ENCODE data around the gene HOXA2. TPM values are rescaled to one million over a fixed set of nuclear protein-coding genes. Genes with fewer than 3 reads are reported as not detected.
A peak's percentile ranks its signal among the peaks of the same experiment; 100 is the strongest.

Gene HOXA2
- total RNA-seq, 1 experiment from 2014 or later: 6.6 TPM

DNA sequence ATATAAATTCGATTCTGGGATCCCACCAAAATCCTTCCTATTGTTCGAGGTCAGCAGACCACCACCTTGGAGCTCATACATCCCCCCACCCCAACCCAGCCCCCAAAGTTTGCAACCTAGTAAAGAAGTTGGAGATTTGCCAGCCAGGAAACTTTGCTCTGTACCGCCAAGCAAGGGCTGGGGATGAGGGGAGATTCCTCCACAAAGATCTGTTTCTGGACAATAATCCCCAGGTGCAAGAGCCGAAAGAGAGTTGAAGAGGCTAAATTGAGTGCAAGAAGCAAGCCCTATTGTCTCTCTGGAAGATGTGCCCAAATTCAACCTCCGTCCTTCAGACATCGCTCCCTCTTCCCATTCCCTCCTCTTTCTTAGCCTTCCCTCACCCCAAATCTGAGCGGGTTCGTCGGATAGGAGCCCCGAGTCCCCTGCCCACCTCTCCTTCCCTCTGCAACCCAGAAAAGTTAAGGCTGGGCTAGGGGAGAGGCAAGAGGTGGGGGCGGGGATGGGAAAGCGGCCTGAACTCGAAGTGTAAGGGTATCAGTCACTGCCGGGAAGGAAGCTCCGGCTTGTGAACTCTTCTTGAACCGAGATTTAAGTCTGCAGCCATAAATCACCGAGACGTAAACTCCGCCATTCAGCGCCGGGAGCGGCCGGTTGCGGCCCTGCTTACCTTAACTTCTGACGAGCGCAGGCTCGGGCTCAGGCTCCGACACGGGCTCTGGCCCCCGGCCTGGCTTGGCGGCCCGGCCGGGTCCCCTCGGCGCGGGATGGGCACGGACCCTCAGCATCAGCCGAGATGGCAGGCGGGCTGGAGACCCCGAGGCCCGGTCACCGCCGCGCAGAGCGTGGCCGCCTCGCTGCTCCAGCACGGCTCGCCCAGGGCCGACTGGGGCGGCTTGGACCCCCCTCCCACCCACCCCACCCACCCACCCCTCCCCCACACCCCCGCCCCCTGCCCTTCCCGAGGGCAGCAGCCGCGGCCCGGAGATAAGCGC, 10.8 kb upstream of the HOXA2 start:
- DNase-seq (ENCODE audit: low spot score): peak; percentile 91

DNA sequence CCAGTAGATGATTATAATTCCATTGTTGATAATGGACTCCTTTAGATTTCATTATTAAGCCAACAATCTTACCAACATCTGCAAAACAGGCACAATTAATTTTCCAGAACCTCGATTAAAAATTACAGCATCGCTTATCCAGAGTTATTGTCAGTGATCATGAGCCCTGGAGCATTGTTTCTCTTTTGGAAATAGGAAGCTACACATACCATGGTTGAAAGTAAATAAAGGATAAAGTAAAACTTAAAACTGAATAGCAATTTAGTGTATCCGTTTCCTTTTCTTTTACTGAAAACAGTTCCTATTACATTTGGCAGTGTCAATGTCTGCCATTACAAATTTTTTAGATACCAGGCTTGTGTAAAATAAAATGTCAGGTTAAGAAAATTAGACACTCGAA, 9.9 kb upstream of the HOXA2 start:
- no peak for DNase-seq (ENCODE audit: low spot score)

DNA sequence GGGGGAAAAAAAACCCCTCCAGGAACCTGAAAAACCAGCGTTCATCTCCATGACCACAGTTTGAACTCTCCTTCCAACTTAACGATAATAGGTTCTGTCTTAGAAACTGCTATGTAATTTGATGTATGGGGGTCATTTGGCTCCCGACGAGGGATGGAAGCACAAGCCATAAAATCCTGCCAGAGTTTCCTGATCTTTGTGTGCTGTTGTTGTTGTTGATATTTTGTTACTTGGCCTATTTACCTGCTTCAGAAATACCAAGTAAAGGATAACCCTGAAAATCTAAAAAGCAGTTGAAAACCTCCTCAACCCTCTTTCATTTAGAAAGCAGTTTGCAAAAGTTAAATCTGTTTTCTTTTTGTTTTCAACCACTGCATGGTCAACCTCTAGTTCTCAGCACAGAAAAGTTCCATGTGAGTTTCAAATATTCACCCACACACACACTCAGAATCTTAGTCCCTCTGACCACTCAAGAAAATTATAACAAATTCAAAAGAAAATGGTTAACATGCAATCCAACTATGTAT, 9.3 kb upstream of the HOXA2 start:
- DNase-seq (ENCODE audit: low spot score): peak; percentile 82

DNA sequence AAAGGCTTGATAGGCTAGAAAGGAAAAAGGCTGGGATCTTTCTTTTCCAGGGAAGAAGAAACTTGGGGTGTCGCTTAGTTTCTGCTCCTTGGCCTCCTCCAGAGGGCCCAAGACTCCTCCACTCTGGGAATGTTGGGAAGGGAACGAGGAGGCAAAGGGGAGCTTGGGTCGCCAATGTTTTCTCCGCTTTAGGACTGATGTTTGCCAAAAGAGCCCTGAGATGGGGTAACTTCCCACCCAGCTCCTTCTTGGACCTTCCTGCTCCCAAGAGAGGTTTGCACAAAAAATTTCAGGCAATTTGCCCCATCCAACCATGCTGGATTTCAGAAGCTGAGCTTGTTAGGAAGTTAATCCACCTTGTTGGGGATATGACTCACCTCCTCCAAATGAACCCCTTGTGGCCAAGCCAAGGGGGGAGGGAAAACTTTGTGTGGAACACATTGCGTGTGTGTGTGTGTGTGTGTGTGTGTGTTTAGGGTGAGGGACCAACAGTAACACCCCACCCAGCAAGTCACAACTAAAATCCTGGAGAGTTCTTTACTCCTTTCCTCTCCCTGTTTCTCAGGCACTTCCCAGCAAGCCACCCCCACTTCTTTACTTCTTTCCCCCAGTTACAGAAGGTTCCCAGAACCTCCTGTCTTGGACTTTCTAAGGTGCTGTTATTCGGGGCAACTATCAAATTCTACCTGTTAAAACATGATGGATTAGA, 8.7 kb upstream of the HOXA2 start:
- peak; percentile 83 for DNase-seq (ENCODE audit: low spot score)

DNA sequence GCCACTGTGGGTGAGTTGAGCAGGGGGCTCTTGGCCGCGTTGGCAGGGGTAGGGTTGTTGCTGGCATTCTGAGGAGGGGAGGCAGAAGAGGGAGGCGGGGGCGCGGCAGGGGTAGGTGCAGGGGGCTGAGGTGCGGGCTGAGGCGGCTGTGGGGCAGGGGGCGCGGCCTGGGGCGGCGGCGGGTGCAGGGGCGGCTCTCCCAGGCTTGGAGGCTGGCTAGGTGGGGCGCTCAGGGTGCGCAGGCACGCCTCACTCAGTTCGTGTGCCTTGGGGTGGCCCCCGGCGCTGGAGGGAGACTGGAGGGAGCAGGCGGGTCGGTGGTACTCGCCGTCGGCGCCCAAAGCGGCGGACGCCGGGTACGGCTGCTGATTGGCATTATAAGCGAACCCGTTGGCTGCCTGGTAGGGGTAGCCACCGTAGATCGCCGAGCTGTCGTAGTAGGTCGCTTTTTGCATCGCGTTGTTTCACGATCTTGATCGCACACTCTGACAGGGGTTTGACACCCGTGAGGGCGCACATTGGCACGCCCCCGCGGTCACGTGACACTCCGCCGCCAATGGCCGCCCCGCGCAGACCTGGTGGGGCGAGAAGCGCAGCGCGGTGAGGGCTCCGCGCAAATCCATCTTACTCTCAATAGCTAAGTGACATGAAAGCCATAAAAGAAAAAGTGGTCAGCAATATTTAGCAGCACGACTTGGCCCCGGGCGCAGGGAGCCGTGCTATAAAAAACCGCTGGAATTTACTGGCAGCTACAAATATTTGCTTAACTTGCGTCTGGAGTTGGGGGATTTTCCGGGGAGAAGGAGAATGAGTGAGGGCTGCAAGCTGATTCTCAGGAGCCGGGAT, 7.9 kb upstream of the HOXA2 start:
- peak; percentile 86 for DNase-seq (ENCODE audit: low spot score)

DNA sequence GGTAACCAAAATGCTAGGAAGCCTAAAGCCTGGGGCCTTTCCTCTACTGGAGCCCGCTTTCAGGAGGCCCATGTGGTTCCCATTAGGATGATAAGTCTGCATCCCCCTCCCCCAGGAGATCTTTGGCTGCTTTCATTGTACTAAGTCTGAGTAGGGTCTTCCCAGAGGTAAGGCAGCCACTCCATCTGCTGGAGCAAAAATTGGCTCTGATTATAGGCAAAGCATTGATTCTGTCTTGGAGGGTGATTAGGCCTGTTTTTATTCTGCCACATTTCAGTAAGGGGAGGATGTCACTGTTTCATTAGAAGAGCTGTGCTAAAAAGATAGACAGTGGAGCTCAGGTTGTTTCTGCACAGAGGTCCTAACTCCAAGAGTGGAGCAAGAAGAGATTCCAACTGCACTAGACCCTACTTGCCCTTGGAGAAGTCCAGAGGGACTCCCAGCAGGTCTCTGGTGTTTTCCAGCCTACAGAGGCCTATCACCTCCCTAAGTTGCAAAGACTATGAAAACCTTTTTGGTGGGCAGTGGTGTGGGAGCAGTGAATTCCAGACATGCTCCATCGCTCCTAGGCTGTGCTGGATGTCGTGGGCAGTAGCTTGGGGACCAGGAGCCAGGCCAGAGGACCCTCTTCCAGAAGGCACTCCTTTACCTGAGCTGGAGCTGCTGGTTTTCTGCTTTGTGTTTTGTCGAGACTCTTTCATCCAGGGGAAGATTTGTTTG, 7.1 kb upstream of the HOXA2 start:
- DNase-seq (ENCODE audit: low spot score): peak; percentile 26

DNA sequence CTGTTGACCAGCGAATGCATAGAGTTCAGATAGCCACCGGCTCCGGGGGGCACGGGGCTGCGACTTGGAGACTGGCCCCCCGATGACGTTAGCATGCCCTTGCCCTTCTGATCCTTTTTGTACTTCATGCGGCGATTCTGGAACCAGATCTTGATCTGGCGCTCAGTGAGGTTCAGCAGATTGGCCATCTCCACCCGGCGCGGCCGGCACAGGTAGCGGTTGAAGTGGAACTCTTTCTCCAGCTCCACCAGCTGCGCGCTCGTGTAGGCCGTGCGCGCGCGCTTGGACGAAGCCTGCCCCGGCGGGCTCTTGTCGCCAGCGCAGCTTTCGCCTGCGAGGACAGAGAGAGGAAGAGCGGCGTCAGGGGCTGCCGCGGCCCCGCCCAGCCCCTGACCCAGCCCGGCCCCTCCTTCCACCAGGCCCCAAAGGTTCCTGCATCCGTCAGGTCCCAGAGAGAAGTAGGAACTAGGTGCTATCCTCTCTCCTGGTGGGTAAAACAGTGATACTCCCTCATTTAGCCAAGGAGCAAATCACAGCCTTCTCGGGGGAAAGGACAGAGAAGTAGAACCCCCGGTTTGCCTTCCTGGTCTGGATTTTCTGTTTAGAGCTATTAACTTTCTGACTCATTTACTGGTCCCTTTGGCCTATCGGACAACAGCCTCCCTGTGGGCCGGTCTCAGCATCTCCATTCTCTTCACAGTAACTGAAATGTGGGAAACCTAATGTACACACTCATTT, 6.1 kb upstream of the HOXA2 start:
- peak; percentile 50 for DNase-seq (ENCODE audit: low spot score)

DNA sequence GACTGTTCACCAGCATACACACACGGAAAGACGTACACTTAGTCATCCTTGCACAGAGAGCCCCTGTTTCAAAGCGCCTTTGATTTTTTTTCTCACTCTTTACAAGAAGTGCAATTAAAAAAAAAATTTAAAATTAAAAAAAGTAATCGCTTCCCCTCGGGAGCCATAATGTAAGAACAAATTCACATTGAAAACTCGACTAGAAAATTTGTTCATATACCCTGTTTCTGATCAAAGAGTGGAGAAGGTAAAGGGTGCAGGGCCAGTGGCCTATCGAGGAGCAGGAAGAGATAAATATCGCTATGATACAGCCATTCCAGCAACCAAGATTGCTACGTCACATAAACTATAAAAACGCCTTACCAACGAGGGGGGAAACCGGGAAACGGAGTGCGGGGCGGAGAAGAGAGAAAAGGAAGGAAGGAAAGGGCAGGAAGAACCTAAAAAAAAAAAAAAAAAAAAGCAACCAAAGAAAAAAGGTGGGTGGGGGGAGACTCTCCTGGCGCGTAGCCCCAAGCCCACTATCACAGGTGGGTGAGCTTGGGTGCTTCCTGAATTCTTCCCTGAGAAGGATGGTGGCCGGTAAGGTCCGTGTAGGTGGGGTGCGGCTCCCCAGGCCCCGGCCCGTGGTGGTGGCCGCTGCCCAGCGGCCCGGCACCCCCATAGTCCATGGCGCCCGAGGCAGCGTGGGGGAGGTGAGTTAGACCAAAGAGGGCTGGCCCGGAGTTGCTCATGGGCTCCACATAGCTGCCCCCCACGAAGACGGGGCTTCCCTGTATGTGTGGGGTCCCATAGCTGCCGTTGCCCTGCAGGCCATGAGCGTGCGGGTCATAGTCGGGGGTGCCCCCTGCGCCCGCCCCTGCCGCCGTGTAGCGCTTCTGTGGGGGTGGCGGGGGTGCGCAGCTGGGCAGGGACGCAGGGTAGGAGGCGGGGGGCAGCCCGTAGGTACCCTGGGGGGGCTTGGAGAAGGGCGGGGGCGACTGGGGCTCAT, 5.2 kb upstream of the HOXA2 start:
- no peak for DNase-seq (ENCODE audit: low spot score)

DNA sequence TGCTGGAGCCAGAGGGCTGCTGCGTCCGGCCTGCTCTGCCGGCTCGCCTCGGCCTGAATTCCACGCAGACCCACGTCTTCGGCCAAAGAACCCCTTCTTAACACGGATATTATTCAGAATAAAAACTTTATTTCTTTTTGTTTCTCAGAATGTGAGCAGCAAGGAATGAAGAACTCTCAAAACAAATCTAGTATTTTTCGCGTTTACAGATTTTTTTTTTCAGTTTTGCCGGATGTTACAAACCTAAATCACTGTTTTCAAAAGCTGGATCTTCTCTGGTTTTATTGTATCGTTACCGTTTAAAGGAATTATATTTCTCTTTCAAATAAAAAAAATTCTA, 4.4 kb upstream of the HOXA2 start:
- peak; percentile 43 for DNase-seq (ENCODE audit: low spot score)

DNA sequence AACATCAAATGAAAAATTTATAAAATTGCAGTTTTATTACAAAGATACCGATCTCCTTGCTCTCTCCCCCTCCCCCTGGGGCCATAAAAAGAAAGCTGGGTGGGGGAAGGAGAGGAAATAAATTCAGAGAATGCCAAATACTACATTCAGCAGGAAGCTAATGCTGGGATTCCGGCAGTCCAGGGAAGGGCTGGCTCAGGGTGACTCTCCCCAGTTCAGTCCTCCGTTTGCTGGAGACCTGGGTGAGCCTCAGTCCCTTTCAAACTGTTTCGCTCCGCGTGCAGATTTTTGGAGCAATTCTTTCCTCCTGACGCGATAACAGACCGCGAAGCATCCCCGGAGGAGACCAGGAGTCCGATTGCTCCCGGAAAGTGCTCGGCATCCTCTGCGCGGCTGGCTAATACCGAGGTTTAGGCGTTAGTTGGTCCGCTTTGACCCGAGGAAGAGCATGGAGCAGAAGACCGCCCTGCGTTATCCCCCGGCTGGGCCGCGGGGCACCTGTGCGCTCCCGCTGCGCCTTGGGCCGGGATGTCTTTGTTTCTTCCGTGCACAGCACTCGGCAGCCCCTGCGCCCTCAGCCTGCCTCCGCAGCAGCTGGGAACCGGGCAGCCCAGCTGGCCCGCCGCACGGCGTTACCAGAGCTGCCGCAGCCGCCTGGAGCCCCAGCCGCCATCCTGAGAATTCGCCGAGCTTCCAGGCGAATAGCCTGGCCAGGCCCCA, 3.9 kb upstream of the HOXA2 start:
- DNase-seq (ENCODE audit: low spot score): peak; percentile 60

DNA sequence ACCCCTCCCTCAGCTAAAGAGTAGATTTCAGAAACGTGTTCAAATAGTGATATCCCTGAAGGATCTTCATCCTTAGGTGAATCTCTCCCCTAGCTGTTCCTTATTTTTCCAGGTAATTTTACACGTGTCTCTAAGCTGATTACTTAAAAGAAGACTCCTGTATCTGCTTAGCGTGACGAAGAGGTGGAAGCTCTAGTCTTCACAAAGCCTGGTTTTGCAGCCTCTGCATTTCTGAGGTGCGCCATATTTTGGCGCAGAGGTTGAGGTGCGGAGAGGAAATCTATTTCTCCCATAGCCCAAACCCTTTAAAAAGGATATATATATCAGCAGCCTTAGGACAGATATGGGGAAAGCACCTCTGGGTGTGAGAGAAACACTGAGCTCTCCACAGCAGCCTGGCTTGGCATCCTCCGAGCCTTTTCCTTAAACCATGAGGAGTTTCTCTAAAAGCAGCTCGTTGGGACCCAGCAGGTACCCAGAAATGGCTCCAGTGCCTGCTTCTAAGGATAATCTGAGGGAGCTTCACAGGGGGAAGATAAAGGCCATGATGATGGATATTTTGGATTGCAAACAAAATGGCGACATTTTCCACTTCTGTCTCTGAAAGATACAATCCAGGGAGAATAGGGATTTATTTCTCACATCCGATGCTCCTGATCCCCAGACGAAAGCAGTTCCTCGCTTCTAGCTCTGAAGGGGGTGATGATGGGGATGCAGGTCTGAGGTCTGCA, 3.0 kb upstream of the HOXA2 start:
- DNase-seq (ENCODE audit: low spot score): peak; percentile 32

DNA sequence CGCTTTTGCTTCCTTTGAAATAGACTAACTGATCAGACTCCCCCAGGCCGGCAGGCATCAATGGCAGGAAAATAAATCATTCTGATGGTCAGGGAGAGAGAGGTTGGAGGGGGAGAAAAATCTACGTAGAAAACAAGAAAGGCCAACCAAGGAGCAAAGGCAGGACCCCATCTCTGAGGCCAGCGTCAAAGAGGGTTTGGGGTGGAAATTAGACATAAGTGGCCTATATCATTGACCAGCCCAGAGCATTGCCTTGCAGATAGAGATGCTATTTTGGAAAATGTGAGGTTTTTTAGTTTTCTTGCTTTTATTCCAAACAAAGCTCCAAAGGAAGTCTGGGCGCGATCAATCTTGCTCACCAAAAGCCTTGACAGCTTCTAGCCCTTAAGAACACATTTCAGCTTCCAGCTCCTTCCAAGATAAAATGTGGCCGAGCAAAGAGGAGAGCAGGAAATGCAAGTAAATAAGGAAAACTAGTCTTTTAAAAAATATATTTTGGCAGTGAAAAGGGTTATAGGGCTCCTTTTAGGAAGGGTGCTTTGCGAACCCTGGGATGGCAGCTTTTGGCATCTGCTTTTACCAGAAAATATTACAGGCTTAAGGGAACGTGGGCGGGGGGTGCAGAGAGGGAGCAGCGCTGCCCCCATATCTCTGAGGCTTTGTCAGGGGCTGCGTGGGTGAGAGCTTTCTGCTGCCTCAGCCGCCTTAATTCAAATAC, 2.0 kb upstream of the HOXA2 start:
- DNase-seq (ENCODE audit: low spot score): peak; percentile 37

DNA sequence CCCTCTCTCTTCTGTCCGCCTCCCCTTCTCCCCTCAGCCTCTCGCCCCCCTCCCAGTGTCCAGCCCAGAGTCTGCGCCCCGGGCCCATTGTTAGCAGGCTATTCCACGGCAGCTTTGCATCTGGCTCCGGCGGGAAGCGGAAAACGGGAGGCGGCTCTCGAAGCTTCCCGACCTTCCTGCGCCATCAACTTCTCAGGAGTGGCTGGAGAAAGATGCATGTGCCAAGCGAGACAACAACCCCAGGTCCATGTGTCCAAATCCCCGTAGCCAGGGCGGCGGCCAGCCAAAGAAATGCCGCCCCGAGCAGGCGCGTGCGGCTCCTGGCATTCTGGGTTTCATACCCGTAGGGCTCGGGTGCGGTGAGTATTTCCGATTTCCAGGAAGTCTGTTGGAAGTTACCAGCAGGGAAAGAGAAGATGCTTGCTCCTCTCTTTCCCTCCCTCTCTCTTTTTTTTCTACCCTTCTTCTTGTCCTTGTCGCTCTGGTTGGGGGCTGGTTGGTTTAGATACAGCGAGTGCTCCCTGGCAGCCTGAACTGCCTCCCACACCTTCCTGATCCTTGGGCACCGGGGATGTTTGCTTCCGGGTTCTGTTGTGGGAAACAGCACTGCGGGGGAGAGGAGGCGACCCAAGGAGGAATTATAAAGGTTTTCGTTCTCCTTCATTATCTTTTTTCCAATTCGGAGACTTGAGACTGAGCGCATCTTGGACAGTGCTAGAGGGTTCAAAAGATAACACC, 1.2 kb upstream of the HOXA2 start:
- peak; percentile 74 for DNase-seq (ENCODE audit: low spot score)

DNA sequence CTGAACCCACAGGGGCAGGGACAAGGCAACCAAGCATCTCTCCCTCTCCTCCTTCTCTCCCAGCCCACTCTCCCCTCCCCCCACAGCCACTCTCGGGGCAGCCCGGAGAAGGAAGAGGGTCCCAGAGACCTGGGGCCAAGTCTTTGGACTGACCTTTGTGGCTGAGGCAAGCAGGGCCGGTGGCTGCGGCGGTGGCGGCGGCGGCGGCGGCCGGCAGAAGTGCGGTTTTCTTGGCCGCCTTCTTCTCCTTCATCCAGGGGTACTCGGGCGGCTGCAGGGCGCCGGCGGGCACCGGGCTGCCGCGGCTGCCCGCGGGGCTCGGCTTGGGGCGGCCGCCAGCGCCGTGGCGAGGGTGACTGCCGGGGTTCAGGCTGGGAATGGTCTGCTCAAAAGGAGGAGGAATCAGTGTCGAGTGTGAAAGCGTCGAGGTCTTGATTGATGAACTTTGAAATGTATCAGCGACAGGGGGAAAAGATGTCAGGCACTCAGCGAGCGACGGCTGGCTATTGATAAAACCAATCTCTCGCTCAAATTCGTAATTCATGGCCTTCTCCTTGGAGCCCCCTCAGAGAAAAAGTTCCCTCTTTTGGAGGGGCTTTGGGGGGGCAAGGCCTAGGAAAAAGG, 414 bp downstream of the HOXA2 start:
- DNase-seq (ENCODE audit: low spot score): no peak

DNA sequence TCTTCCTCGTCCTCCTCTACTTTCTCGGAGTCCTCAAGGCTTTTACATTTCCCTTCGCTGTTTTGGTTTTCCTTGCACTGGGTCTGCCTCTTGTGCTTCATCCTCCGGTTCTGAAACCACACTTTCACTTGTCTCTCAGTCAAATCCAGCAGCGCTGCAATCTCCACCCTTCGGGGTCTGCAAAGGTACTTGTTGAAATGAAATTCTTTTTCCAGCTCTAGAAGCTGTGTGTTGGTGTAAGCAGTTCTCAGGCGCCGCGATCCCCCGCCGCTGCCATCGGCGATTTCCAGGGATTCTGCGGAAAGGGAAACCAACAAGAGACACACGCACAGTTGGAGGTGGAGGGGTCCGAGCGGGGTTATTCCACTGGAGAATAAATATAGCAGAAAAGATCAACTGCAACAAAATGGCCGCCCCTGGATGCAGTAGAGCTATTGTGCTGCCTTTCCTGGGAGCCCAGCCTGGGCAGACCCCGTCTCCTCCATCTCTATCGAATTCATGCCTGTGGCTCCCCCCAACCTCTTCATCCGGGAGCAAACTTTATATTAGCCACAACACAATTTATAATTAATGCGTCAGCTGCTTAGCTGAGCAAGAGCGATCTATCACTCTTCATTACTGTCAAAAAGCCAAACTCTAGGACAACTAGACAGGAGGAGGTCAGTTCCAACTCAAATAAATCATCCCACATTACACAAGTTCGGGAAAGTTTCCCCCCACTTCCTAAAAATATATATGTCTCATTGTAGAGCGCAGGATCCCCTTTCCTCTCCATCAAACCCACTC, 1.1 kb downstream of the HOXA2 start:
- peak; percentile 42 for DNase-seq (ENCODE audit: low spot score)
